Measurements from ENCODE around the gene NIT2. TPM values are rescaled to one million over a fixed set of nuclear protein-coding genes. Genes with fewer than 3 reads are reported as not detected.

Gene NIT2
- total RNA-seq, 4 donors from 2014 or later, result 27.0 to 42.6 (median 32.3) TPM

DNA sequence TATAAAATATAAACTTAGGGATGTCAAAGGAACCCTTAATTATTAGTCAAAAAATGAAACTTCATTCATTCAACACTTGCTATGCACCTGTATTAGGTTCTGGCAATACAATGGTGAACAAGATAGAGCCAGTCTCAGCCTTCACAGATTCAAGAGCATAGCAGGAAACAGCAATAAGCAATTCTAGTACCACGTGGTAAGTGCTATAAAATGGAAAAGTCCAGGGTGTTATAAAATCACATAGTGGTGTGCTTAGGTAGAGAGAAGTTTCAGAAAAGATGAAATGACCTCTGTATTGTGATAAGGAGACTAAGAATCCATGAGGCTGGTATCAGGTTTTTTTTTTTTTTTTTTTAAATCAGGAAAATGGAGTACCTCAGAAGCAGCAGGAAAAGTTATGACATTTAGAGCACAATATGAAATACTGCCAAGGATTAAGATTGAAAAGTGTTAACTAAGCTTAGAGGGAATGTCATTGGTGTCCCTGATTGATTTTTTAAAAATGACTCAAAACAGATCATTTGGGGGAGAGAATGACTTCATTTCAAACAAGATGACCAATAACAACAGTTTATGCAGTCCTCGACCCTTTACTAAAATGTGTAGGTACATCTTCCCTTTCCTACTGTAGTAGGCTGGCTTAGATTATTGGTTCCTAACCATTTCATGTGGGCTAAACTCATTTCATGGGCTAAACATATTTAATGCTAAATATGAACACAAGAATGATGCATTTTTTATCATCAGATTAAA, 61.3 kb downstream of the NIT2 start:
- TF ChIP-seq, protein P1, sequence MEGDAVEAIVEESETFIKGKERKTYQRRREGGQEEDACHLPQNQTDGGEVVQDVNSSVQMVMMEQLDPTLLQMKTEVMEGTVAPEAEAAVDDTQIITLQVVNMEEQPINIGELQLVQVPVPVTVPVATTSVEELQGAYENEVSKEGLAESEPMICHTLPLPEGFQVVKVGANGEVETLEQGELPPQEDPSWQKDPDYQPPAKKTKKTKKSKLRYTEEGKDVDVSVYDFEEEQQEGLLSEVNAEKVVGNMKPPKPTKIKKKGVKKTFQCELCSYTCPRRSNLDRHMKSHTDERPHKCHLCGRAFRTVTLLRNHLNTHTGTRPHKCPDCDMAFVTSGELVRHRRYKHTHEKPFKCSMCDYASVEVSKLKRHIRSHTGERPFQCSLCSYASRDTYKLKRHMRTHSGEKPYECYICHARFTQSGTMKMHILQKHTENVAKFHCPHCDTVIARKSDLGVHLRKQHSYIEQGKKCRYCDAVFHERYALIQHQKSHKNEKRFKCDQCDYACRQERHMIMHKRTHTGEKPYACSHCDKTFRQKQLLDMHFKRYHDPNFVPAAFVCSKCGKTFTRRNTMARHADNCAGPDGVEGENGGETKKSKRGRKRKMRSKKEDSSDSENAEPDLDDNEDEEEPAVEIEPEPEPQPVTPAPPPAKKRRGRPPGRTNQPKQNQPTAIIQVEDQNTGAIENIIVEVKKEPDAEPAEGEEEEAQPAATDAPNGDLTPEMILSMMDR (IDR thresholded peaks at IDR 0.05), result no peak
- DNase-seq (ENCODE audit: low spot score) (no peak), ATAC-seq (ENCODE audit: low FRiP score) (no peak)

DNA sequence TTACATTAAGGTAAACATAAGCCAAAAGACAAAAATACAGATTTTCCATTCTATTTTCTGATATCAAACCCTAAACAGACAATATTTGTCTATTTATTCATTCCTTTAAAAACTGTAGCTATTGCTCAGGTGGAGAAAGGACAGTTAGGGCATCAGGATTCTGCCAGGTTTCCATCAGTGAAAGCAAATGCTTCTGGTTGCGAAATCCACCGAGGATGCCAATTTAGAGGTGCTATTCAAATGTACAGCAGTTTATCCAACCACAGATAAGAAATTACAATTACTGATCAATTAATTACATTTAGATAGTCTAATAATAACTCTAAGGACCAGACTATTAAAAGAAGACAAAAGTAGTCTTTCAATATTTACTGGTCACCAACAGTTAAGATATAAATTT, 62.4 kb downstream of the NIT2 start:
- DNase-seq (ENCODE audit: low spot score) (no peak), ATAC-seq (ENCODE audit: low FRiP score) (no peak)
- TF ChIP-seq, protein P1 (IDR thresholded peaks at IDR 0.05), result no peak

DNA sequence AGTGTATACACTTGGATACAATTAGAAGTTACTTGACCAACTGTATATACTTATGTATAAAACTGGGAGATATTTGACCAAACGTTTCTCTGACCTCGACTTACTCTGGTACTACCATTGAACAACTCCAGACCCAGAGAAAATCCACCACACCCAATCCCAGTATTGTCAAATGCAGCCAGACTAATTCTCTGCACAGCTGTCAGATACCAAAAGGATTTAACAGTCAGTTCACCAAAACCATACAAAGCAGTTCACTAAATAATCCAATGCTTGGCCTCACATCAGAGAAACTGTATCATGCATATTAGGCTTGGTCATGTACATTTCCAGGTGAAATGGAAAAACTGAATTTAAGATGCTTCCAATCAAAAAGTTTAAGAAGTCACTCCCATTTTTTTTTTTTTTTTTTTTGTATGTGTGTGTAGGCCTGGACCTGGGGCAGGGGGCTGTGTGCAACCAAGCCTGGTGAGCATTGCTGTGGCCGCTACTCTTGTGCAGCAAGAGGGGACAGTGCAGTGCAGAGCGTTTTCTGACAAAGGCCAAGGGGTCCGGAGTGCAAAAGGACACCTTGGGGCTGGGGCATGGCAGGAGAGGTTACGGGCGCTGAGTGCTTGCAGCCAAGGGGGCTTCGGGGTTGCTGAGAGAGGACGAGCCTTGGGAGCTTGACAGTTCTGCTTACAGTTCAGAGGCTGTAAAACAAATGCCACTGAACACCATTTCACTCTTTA, 64.9 kb downstream of the NIT2 start:
- ATAC-seq (ENCODE audit: low FRiP score) (no peak), DNase-seq (ENCODE audit: low spot score) (no peak)
- TF ChIP-seq, protein P1 (IDR thresholded peaks at IDR 0.05), result no peak

DNA sequence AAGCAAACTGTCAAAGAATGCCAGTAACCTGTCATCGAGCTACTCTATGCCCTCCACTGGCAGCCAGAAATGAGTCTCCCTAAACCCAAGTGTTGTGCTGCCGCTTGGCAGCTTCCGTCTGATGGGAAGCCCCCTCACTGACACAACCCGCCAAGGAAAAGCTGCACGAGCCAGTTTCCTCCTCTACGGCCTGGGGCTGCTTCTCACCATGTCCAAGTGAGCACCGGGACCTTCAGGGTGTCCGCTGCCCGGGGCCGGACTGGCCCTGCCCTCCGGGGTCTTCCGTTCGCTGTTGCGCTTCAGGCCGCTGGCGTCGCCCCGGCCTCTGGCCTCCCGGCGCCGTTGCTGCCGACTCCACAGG, 65.8 kb downstream of the NIT2 start:
- ATAC-seq (ENCODE audit: low FRiP score) (peak; percentile 18), DNase-seq (ENCODE audit: low spot score) (no peak)
- TF ChIP-seq, protein P1 (IDR thresholded peaks at IDR 0.05), result no peak

DNA sequence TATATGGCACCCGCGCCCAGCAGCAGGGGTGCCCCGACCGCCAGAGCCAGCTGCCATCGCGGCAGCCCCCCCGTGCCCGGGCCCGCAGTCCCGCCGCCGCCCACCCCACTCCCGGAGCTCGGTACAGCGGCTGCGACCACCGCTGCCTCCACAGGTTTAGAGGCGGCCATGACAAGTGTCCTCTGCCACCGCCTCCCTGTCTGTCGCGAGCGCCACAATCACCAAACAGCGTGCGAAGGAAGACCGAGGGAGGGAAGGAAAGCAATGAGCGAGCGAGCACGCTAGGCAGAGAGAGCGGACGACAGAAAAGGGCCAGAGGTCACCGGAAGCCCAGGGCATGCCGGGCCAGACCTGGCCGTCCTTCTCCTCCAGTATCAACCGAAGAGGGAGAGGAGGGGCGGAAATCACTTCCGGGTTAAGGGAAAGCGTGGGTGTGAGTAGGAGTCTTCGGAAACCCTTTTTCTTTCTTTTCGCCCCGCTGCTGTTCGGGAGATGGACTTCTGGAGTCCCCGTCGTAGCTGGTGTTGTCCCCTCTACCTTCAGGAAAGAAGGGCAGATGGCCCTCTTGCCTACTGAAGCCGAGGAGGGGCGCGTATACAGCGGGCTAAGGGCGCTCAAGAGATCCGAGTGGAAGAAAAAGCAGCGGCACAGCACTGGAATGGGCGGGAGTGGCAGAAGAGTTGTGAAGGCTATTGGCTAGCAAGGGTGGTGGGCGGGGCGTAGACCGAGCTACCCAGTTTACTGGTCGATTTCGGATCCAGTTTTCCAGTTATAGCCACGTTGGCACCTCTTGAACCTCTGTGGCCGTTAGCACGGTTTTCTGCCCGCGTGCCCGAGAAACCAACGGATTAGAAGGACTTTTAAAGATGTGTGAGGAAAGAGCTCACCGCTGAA, 66.5 kb downstream of the NIT2 start, which contains the start of the genes LNP1 and TOMM70:
LNP1 (plus strand) TSS at position 760 of the 894 bp plus-strand sequence. CDS start 28,191 bp downstream, outside the sequence.
TOMM70 (minus strand) TSS at position 310 of the 894 bp plus-strand sequence; CDS start at position 170, 140 bp downstream.
- TF ChIP-seq, protein P1 (IDR thresholded peaks at IDR 0.05), result no peak
- ATAC-seq (ENCODE audit: low FRiP score) (peak; percentile 99), DNase-seq (ENCODE audit: low spot score) (peak; percentile 97)

DNA sequence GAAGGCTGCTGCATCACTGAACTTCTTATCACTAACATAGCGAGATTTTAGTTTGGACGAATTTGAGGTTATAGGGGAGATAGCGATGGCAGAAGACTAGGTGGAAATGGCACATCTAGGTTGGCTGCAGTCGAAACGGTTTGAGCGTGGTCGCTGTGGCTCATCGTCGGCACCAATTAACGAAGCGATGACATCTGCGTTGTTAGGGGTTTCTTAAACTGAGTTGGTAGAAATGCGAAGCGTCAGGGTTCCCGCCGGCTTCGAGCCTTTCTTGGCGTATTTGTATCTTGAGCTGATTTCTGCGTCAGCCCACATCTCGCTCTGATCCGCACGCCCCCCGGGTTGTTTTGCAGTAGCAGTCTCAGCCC, 67.1 kb downstream of the NIT2 start:
- ATAC-seq (ENCODE audit: low FRiP score) (peak; percentile 21), DNase-seq (ENCODE audit: low spot score) (peak; percentile 24)
- TF ChIP-seq, protein P1 (IDR thresholded peaks at IDR 0.05), result no peak

Measured in omental fat pad (tissue), 4 donors.